NB4 (cell line): ENCODE data around the gene UQCR11.

Experiments
- CTCF ChIP-seq: IDR thresholded peaks from one replicate; pipeline ENCODE4 v1.5.1; 2012; ENCODE audit warnings: low read depth, low read length
- MYC ChIP-seq: IDR thresholded peaks from 2 replicates; pipeline ENCODE4 v1.6.1; 2011; ENCODE audit warnings: low read depth, low read length
- POLR2A ChIP-seq: IDR thresholded peaks from 2 replicates; pipeline ENCODE4 v1.6.1; 2011; ENCODE audit warnings: mild to moderate bottlenecking; ENCODE audit not compliant: insufficient read length; ENCODE audit errors: extremely low read depth

DNA sequence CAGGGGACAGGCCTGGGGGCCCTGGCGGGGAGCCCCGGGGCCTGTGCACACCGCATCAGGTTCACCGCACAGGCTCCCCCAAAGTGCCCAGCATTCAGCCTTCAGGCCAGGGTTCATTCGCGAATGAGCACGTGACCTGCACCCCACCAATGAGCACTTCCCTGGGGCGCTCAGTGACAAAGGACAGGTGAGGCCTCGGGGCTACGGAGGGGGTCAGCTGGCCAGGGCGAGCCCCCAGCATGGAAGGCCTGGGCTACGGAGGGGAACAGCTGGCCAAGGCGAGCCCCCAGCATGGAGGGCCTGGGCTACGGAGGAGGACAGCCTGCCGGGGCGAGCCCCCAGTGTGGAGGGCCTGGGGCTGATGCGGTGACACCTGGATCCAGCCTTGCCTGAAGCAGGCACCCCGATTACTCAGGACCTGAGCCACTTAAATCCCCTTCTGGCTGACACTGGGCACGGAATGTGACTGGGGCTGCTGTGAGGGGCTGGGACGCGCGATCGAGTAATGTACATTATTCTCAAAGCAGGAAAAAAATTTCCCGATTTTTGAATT is 24.1 kb upstream of the UQCR11 start:
- TF ChIP-seq CTCF (no peak), POLR2A (no peak), MYC (no peak)
